Measurements from ENCODE around the gene KCNK4.
"Not testable (repeated sequence)": the region's sequence is repeated elsewhere in the genome, so short reads cannot be mapped to it uniquely, and the experiment has no call there.

Gene KCNK4

GRCh38 chr11:64245797-64246620 lies 45.1 kb upstream of the KCNK4 start:
- peak overlapping the region; percentile 96 for H3K4me3 ChIP-seq (ENCODE audit: low read length)
- DNase-seq (ENCODE audit: low read depth), result peak; percentile 88
- TF ChIP-seq CTCF (conservative IDR thresholded peaks at IDR 0.05; ENCODE audit: low read length), result no peak

GRCh38 chr11:64246621-64246870 lies 44.6 kb upstream of the KCNK4 start:
- H3K4me3 ChIP-seq (ENCODE audit: low read length), result peak overlapping the region; percentile 96
- not testable (repeated sequence) for DNase-seq (ENCODE audit: low read depth)

- peak; percentile 80 for DNase-seq (ENCODE audit: low read depth)
These were observed 44.0 kb upstream of the KCNK4 start, which contains the start of gene PPP1R14B for GRCh38 chr11:64246871-64247728. Gene PPP1R14B (minus strand): TSS chr11:64246943. CDS start chr11:64246673, 270 bp downstream.

GRCh38 chr11:64247729-64248531 lies 43.2 kb upstream of the KCNK4 start:
- no peak for DNase-seq (ENCODE audit: low read depth)

More at GRCh38 chr11:64246871-64247728, 44.0 kb upstream of the KCNK4 start, which contains the start of gene PPP1R14B:
- TF ChIP-seq CTCF (conservative IDR thresholded peaks at IDR 0.05; ENCODE audit: low read length), result no peak
- peak within 1 kb of the TSS; percentile 96 for H3K4me3 ChIP-seq (ENCODE audit: low read length)

GRCh38 chr11:64248578-64248977 lies 42.5 kb upstream of the KCNK4 start:
- H3K4me3 ChIP-seq (ENCODE audit: low read length), result no peak overlapping the region
- TF ChIP-seq CTCF (conservative IDR thresholded peaks at IDR 0.05; ENCODE audit: low read length), result no peak
- DNase-seq (ENCODE audit: low read depth), result no peak

More at GRCh38 chr11:64247729-64248531, 43.2 kb upstream of the KCNK4 start:
- TF ChIP-seq CTCF (conservative IDR thresholded peaks at IDR 0.05; ENCODE audit: low read length), result no peak
- H3K4me3 ChIP-seq (ENCODE audit: low read length), result peak overlapping the region; percentile 89

- no peak overlapping the region for H3K4me3 ChIP-seq (ENCODE audit: low read length)
- DNase-seq (ENCODE audit: low read depth), result no peak
- TF ChIP-seq CTCF (conservative IDR thresholded peaks at IDR 0.05; ENCODE audit: low read length), result no peak
These were observed 42.1 kb upstream of the KCNK4 start for GRCh38 chr11:64249038-64249437.
